ENCODE data around the gene ATG13.

GRCh38 chr11:46711303-46711702 lies 94.0 kb downstream of the ATG13 start:
- TF ChIP-seq CTCF (IDR thresholded peaks at IDR 0.05) (no peak), POLR2A (IDR thresholded peaks at IDR 0.05) (no peak)
